Peyer's patch (tissue), 4 donors: Measurements from ENCODE around the gene ZRSR2.
"Not testable (repeated sequence)": the region's sequence is repeated elsewhere in the genome, so short reads cannot be mapped to it uniquely, and the experiment has no call there.

ENCODE experiments used
- CTCF ChIP-seq, 6 experiments: fragments of 450-650 bp in 4 of 6; fragments of 200-600 bp in 2 of 6; sonication (generic) in 1 of 6; IDR thresholded peaks; one replicate each; pipeline ENCODE4 v1.5.1; 2017 to 2019; ENCODE audit warnings: antibody characterized with exemption in 6 of 6, mild to moderate bottlenecking in 3 of 6, moderate library complexity in 1 of 6
- POLR2A ChIP-seq, 2 donors: fragments of 450-650 bp; IDR thresholded peaks; one replicate each; pipeline ENCODE4 v1.5.1; 2017; ENCODE audit warnings: antibody characterized with exemption in 2 of 2, mild to moderate bottlenecking in 2 of 2, moderate library complexity in 2 of 2

DNA sequence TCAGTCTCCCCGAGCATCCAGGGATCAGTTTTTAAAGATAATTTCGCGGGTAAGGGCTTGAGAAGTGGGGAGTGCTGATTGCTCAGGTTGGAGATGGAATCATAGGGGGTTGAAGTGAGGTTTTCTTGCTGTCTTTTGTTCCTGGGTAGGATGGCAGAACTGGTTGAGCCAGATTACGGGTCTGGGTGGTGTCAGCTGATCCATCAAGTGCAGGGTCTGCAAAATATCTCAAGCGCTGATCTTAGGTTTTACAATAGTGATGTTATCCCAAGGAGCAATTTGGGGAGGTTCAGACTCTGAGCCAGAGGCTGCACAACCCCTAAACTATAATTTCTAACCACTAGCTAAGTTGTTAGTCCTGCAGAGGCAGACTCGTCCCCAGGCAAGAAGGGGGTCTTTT lies 43.6 kb upstream of the ZRSR2 start:
- TF ChIP-seq CTCF, POLR2A (IDR thresholded peaks at IDR 0.05): not testable (repeated sequence)
